ENCODE measurements around the gene WDR6.

DNA sequence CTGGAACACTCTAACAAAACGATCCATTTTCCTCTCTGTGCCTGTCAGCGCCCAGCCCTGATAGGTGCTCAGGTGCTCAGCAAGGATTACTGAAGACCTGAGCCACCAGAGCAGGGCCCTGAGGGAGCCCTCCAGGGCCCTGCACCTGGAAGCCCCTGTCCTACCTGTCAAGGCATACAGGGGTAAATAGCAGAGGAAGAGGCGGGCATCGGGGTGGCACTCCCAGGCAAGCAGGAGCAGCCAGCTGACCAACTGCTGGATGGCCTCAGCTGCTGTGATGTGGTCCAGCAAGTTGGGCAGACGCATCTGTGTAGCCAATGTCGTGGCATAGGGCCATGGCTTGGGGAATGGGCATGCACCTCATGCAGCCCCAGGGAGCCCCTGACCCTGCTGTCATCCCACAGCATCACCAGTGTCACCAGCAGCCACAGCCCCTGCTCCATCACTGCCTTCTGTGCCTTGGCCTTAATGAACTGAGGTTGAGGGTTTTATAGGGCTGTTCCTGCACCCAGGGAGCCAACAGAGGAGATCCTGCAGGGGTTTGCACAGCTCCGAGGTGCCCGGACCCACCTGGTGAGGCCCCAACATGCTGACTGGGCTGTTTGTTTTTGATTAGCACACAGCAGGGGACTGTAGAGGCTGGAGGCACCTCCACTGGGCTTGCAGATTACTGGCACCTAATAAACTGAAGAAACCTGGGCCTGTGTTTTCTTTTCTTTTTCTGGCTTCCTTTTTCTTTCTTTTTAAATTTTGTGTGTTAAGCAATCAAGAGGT is 7.9 kb upstream of the WDR6 start:
- TF ChIP-seq, protein P1, sequence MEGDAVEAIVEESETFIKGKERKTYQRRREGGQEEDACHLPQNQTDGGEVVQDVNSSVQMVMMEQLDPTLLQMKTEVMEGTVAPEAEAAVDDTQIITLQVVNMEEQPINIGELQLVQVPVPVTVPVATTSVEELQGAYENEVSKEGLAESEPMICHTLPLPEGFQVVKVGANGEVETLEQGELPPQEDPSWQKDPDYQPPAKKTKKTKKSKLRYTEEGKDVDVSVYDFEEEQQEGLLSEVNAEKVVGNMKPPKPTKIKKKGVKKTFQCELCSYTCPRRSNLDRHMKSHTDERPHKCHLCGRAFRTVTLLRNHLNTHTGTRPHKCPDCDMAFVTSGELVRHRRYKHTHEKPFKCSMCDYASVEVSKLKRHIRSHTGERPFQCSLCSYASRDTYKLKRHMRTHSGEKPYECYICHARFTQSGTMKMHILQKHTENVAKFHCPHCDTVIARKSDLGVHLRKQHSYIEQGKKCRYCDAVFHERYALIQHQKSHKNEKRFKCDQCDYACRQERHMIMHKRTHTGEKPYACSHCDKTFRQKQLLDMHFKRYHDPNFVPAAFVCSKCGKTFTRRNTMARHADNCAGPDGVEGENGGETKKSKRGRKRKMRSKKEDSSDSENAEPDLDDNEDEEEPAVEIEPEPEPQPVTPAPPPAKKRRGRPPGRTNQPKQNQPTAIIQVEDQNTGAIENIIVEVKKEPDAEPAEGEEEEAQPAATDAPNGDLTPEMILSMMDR (conservative IDR thresholded peaks at IDR 0.05): no peak
- no peak for TF ChIP-seq EZH2 (IDR thresholded peaks at IDR 0.05; ENCODE audit: low read depth)

Measured in PC-9 (cell line).